Liver (tissue), 3 donors: Measurements from ENCODE around the gene PRPH2.

Experiments used
- ATF3 ChIP-seq: IDR thresholded peaks from 2 replicates; pipeline ENCODE4 v1.6.1; 2016; ENCODE audit warnings: antibody characterized with exemption
- CTCF ChIP-seq: fragments of 150-350 bp; IDR thresholded peaks from 2 replicates; pipeline ENCODE4 v1.5.1; 2017; ENCODE audit warnings: improper control_type of control experiment, low read depth, low read length; ENCODE audit not compliant: missing input control
- donor health status: healthy.
- donor health status: healthy.

DNA sequence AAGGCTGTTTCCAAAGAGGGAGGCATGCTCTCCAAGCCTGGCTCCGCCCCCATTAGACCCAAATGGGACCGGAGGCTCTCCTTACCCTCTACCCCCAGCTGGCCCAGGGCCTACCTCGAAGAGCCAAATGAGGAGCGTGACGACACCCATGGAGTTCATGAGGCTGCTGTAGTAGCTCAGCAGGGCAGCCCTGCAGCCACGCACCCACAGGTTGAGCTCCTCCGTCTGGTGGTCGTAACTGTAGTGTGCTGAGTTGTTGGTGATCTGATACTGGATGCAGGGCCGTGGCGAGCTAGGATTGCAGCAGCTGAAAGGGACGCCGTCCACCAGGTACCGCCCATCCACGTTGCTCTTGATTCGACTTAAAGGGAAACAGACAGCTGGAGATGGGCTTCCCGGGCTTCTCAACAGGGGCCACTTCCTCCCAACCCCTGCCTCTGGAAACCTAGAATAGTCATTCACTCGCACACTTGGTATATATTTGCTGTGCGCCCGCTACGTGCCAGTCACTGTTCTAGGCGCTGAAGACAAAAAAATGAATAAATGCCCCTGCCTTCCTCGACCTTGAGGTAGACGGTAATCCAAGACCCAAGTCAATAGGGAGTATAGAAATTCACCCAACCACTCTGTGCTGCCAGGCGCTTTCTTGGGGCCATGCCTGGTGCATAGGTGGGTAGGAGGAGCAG, 18.0 kb downstream of the PRPH2 start:
- TF ChIP-seq CTCF (no peak), ATF3 (no peak)
